ENCODE results near the gene ABCB10. TPM values are rescaled to one million over a fixed set of nuclear protein-coding genes. Genes with fewer than 3 reads are reported as not detected.
"Not testable (repeated sequence)": the region's sequence is repeated elsewhere in the genome, so short reads cannot be mapped to it uniquely, and the experiment has no call there.

The ABCB10 gene
- total and polyA plus RNA-seq, 2 donors = 11.1 to 28.0 TPM

DNA sequence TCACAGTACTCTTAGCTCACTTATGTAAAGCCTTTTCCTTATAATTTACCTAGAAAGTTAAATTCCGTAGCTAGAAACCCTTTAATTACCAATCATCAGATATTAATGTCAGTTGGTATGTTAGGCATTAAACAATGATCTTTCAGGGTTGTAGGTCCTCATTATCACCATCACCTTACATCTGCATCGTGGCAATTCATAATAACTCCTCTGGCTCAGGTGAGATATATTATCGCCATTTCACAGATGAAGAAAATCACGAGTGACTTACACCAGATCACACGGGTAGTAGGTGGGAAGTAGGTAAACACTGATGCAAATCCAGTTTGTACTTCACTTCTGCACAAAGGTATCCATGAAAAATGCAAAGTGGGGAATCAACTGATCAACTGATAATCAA lies 51.0 kb downstream of the ABCB10 start:
- DNase-seq (ENCODE audit: extremely low spot score) = no peak
- no peaks in the 10 kb centered on the region for H3K36me3 ChIP-seq (ENCODE audit: insufficient read depth)
- peak overlapping the region; percentile 93 for H3K27ac ChIP-seq (ENCODE audit: low read depth)
- H3K4me1 ChIP-seq (ENCODE audit: insufficient read depth) = no peaks in the 10 kb centered on the region
- WGBS = 9% methylated on average over 5 of the region's 5 CpGs
- peak overlapping the region; percentile 75 for H3K4me3 ChIP-seq (ENCODE audit: low read depth, low read length)

DNA sequence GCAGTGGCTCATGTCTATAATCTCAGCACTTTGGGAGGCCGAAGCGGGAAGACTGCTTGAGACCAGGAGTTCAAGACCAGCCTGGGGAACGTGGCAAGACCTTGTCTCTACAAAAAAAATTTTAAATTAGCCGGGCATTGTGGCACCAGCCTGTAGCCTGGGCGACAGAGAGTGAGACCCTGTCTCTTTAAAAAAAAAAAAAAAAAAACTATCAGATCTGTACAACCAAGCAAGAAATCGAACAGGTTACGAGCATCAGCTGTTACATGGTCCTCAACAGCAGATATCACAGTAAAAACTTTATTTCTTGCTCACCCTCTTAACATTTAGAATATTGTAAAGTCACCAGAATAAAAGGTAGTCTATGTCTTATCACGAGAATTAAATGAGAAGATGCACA lies 51.9 kb downstream of the ABCB10 start:
- H3K36me3 ChIP-seq (ENCODE audit: insufficient read depth) = peaks cover 2% of the 10 kb centered on the region
- 77% methylated on average over 8 of the region's 8 CpGs for WGBS
- no peak overlapping the region for H3K27ac ChIP-seq (ENCODE audit: low read depth)
- no peak overlapping the region for H3K4me3 ChIP-seq (ENCODE audit: low read depth, low read length)
- H3K4me1 ChIP-seq (ENCODE audit: insufficient read depth) = no peaks in the 10 kb centered on the region
- DNase-seq (ENCODE audit: extremely low spot score) = no peak

DNA sequence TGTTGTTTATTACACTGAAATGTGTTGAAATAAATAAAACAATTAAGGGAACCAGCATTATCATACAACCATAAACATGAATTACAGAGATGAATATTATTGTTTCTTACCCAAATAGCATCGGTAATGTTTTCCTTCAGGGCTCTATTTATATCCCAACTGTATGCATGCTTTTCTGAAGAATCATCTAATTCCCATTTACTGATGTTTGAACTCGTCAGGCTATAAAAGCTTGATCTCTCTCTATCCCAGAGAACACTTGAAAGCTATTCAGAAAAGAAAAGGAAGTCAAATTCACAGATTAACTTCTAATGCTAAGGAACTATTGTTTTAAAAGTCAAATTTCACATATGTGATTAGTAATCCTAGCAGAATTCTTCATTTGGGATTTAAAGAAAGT lies 62.7 kb downstream of the ABCB10 start:
- H3K27ac ChIP-seq (ENCODE audit: low read depth) = no peak overlapping the region

DNA sequence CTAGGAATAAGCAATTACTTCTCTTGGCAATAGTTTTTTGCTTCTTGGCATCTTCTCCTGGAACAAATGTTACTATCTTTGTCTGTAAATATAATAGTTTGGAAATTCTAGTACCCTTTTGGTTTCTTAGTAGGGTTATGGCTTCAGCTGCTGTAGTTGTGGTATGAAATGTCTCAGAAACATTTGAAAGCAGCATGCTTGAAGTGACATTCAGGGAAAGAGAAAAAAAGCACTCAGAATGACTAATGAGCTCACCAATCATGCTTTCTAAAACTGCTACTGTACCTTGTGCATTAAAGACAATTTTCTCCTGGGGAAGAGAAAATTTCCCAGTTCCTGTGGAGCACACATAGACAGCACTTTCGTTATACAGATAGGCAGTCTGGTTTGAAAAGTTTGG lies 71.3 kb downstream of the ABCB10 start:
- Histone ChIP-seq H3K36me3 (ENCODE audit: insufficient read depth) (peaks cover 5% of the 10 kb centered on the region), H3K4me1 (ENCODE audit: insufficient read depth) (no peaks in the 10 kb centered on the region), H3K27ac (ENCODE audit: low read depth) (no peak overlapping the region), H3K4me3 (ENCODE audit: low read depth, low read length) (no peak overlapping the region)
- 98% methylated on average over 1 of the region's 1 CpG for WGBS
- no peak for DNase-seq (ENCODE audit: extremely low spot score)

More for the DNA sequence above, 62.7 kb downstream of the ABCB10 start:
- WGBS = 79% methylated on average over 2 of the region's 2 CpGs
- H3K36me3 ChIP-seq (ENCODE audit: insufficient read depth) = peaks cover 6% of the 10 kb centered on the region
- no peaks in the 10 kb centered on the region for H3K4me1 ChIP-seq (ENCODE audit: insufficient read depth)
- DNase-seq (ENCODE audit: extremely low spot score) = no peak
- no peak overlapping the region for H3K4me3 ChIP-seq (ENCODE audit: low read depth, low read length)

DNA sequence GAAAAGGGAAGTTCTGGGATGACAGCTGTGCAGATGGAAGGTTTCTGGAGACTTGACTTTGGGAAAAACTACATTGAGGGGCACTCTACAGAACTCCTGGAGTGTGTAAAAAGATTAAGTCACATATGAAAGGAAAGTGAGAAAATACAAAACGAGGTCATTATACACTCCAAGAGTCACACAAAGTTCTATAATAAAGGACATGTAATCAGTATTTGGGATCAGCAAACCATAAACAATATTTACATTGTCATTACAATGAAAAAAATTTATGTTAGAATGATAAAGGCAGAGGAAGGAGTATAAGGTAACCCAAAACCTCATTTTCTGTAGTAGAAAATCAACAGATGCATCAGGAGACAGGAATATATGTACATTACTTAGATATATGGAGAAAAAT lies 73.2 kb downstream of the ABCB10 start:
- WGBS = 85% methylated on average over 1 of the region's 1 CpG
- no peak for DNase-seq (ENCODE audit: extremely low spot score)
- no peak overlapping the region for H3K4me3 ChIP-seq (ENCODE audit: low read depth, low read length)
- no peak overlapping the region for H3K27ac ChIP-seq (ENCODE audit: low read depth)
- peaks cover 3% of the 10 kb centered on the region for H3K36me3 ChIP-seq (ENCODE audit: insufficient read depth)
- no peaks in the 10 kb centered on the region for H3K4me1 ChIP-seq (ENCODE audit: insufficient read depth)

DNA sequence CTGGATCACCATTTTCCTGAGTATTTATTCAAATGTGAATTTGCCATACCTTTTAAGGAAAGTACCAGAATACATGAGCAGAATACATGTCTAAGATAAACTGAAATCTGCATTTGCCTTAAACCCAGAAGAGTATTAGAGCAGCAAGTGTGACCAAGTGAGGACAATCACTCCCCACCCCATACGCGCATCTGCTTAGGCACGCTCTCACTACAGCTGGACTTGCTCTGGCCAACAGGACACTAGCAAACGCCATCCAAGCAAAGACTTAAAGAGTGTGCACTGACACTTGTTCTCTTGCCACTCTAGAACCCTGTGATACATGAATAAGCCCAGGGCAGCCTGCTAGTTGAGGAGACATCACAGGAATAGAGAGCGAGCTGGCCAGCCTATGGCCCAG lies 76.0 kb downstream of the ABCB10 start:
- Histone ChIP-seq H3K4me1 (ENCODE audit: insufficient read depth) (no peaks in the 10 kb centered on the region), H3K36me3 (ENCODE audit: insufficient read depth) (peaks cover 7% of the 10 kb centered on the region), H3K4me3 (ENCODE audit: low read depth, low read length) (no peak overlapping the region), H3K27ac (ENCODE audit: low read depth) (no peak overlapping the region)
- 89% methylated on average over 5 of the region's 5 CpGs for WGBS
- no peak for DNase-seq (ENCODE audit: extremely low spot score)

DNA sequence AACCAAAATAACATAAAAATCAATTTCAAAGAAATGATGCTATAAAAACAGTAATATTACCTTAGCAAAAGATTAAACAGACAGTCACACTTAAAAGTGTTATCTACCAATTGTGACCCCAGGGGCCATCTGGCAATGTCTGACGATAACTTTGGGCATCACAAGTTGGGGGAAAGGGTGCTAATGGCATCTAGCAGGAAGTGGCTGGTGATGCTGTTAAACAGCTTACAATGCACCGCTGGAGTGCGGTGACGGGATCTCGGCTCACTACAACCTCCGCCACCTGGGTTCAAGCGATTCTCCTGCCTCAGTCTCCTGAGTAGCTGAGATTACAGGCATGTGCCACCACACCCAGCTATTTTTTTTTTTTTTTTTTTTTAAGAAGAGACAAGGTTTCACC lies 78.0 kb downstream of the ABCB10 start:
- H3K4me3 ChIP-seq (ENCODE audit: low read depth, low read length) = no peak overlapping the region
- H3K36me3 ChIP-seq (ENCODE audit: insufficient read depth) = peaks cover 7% of the 10 kb centered on the region
- DNase-seq (ENCODE audit: extremely low spot score) = no peak
- H3K4me1 ChIP-seq (ENCODE audit: insufficient read depth) = no peaks in the 10 kb centered on the region
- 91% methylated on average over 7 of the region's 7 CpGs for WGBS
- H3K27ac ChIP-seq (ENCODE audit: low read depth) = no peak overlapping the region

DNA sequence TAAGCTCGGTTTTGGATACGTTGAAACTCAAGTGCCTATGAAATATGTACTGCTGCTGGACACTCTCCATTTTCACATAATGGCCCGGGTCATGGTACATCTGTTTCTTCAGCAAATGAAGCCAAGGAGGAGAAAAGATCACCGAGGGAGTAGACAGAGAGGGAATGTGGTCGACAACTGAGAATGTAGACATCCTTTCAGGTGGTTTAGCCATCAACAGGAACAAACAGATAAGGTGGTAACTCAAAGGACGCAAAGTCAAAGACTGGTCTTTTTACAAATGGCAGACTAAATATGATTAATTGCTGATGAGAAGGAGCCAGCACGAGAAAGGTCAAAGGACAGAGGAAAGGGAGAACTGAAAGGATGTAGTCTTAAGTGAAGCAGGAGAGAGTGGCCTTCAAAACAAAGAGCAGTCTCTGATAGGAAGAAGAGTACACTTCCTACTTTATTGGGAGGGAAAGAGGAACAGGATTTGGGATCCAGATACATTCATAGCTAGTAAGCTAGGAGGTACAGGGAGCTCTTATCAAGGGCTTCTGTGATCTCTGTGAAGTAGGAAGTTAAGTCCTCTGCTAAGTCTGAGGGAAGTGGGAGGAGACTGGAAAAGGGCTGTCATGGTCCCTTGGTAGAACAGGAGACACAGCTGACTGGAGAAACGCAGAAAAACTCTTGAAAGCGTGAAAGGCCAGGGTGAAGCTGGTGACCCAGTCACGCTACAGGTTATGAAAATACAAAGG lies 78.7 kb downstream of the ABCB10 start:
- no peak for DNase-seq (ENCODE audit: extremely low spot score)
- WGBS = 78% methylated on average over 10 of the region's 10 CpGs
- peaks cover 9% of the 10 kb centered on the region for H3K36me3 ChIP-seq (ENCODE audit: insufficient read depth)
- no peak overlapping the region for H3K4me3 ChIP-seq (ENCODE audit: low read depth, low read length)
- no peak overlapping the region for H3K27ac ChIP-seq (ENCODE audit: low read depth)
- H3K4me1 ChIP-seq (ENCODE audit: insufficient read depth) = no peaks in the 10 kb centered on the region

DNA sequence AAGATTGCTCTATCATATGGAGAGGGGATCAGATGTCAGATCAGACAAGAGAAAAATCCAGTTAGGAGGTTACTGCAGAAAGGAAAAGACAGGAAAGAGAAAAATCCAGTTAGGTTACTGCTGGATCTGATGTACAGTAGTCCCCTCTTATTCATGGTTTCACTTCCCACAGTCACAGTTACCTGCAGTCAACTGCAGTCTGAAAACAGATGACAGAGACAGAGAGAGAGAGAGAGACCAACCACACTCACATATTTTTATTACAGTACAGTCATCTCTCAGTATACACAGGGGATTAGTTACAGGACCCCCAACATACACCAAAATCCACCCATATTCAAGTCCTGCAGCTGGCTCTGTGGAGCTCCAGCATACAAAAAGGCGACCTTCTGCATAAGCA lies 79.7 kb downstream of the ABCB10 start:
- H3K4me3 ChIP-seq (ENCODE audit: low read depth, low read length) = no peak overlapping the region
- H3K4me1 ChIP-seq (ENCODE audit: insufficient read depth) = no peaks in the 10 kb centered on the region
- H3K27ac ChIP-seq (ENCODE audit: low read depth) = no peak overlapping the region
- H3K36me3 ChIP-seq (ENCODE audit: insufficient read depth) = peaks cover 11% of the 10 kb centered on the region
- no peak for DNase-seq (ENCODE audit: extremely low spot score)
- 89% methylated on average over 1 of the region's 1 CpG for WGBS

DNA sequence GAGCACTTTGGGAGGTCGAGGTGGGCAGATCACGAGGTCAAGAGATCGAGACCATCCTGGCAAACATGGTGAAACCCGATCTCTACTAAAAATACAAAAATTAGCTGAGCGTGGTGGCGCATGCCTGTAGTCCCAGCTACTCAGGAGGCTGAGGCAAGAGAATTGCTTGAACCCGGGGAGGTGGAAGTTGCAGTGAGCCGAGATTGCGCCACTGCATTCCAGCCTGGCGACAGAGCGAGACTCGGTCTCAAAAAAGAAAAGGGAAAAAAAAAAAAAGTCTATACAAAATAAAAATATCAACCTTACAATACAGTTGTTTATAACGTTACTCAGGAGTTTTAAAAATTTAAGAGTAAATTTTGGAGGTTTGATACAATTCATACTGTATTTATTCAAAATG lies 82.6 kb downstream of the ABCB10 start:
- 94% methylated on average over 13 of the region's 13 CpGs for WGBS
- H3K36me3 ChIP-seq (ENCODE audit: insufficient read depth) = peaks cover 10% of the 10 kb centered on the region

DNA sequence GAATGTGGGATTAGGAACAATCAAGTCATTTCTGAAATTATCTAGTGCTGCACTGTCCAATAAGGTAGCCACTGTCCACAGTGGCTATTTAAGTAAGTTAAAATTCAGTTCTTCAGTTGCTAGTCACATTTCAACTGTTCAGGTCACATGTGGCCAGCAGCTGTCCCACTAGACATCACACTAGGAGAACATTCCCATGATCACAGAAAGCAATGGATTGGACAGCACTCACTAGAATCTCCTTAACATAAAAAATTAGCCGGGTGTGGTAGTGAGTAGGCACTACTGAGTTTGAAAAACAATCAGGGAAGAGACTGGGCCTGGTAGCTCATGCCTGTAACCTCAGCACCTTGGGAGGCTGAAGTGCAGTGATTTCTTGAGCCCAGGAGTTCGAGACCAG lies 84.0 kb downstream of the ABCB10 start:
- no peak for DNase-seq (ENCODE audit: extremely low spot score)

More for the DNA sequence above, 82.6 kb downstream of the ABCB10 start:
- not testable (repeated sequence) for H3K4me3 ChIP-seq (ENCODE audit: low read depth, low read length); H3K4me1 ChIP-seq (ENCODE audit: insufficient read depth); DNase-seq (ENCODE audit: extremely low spot score); H3K27ac ChIP-seq (ENCODE audit: low read depth)

DNA sequence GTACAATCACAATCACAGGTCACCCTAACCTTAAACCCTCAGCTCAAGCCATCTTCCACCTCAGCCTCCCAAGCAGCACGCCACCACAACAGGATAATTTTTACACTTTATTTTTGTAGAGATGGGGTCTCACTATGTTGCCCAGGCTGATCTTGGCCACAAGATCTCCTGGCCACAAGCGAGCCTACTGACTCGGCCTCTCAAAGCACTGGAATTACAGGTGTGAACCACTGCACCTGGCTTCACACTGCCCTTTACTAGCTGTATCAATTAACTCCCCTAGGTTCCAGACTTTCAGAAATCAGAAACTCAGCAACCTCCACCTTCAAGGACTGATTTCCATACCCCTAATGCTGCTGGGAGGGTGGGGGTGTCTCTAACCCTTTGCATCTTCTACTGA lies 87.3 kb downstream of the ABCB10 start:
- DNase-seq (ENCODE audit: extremely low spot score) = no peak
- 99% methylated on average over 3 of the region's 3 CpGs for WGBS
- H3K27ac ChIP-seq (ENCODE audit: low read depth) = no peak overlapping the region
- H3K4me1 ChIP-seq (ENCODE audit: insufficient read depth) = no peaks in the 10 kb centered on the region
- peaks cover 15% of the 10 kb centered on the region for H3K36me3 ChIP-seq (ENCODE audit: insufficient read depth)
- H3K4me3 ChIP-seq (ENCODE audit: low read depth, low read length) = no peak overlapping the region

More for the DNA sequence above, 84.0 kb downstream of the ABCB10 start:
- 96% methylated on average over 2 of the region's 2 CpGs for WGBS
- peaks cover 13% of the 10 kb centered on the region for H3K36me3 ChIP-seq (ENCODE audit: insufficient read depth)
- H3K4me3 ChIP-seq (ENCODE audit: low read depth, low read length) = no peak overlapping the region
- no peak overlapping the region for H3K27ac ChIP-seq (ENCODE audit: low read depth)
- H3K4me1 ChIP-seq (ENCODE audit: insufficient read depth) = no peaks in the 10 kb centered on the region

DNA sequence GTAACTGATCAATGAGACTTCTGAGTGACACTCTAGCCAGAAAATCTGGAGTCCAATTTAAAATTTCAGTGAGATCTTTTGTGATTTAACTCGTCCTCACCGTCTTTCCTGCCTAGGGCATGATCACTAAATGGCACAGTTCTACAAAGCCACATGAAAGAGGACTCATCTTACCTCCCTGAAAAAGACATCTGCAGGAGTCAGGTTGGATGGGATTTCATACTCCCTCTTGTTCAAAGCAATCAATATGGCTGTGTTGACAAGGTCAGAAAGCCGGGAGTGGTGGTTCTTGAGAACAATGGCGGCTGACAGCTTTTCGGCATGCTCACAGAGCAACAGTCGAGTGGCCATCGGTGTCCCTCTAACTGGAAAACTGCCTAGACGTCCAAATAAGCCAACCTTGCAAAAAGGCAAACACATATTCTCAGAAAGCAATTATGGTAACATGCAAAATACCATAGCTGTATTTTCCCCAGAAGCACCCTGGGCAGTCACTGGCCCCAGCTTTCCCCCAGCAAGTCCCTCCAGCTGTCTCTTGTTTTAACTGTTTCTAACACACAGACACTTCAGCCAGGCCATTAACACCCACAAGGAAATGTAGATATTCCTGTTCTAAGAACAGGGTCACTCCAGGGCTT lies 88.0 kb downstream of the ABCB10 start:
- Histone ChIP-seq H3K27ac (ENCODE audit: low read depth) (no peak overlapping the region), H3K4me1 (ENCODE audit: insufficient read depth) (no peaks in the 10 kb centered on the region), H3K4me3 (ENCODE audit: low read depth, low read length) (no peak overlapping the region), H3K36me3 (ENCODE audit: insufficient read depth) (peaks cover 15% of the 10 kb centered on the region)
- no peak for DNase-seq (ENCODE audit: extremely low spot score)
- WGBS = 93% methylated on average over 8 of the region's 8 CpGs

DNA sequence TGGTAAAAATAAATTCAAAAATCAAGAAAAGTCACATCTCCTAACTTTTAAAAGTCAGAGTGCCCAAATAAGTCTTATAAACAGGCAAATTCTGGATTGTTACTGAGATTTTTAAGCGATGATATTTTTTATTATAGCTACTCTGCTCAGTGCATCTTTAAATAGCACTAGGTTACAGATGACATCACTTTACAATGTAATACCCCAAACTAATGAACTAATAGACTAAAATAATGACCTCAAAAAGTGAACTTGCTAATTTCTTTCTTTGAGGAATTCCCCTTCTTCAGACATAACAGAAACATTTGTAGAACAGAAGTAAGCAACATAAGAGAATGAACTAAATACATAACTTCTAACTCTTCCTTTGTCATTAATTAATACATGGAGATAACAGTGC lies 91.6 kb downstream of the ABCB10 start:
- DNase-seq (ENCODE audit: extremely low spot score) = no peak
- Histone ChIP-seq H3K4me3 (ENCODE audit: low read depth, low read length) (no peak overlapping the region), H3K36me3 (ENCODE audit: insufficient read depth) (peaks cover 14% of the 10 kb centered on the region), H3K4me1 (ENCODE audit: insufficient read depth) (no peaks in the 10 kb centered on the region), H3K27ac (ENCODE audit: low read depth) (no peak overlapping the region)
- 96% methylated on average over 1 of the region's 1 CpG for WGBS

Data from urinary bladder (tissue), 4 donors.